Subcutaneous adipose tissue (tissue), 4 donors: ENCODE data around the gene DLGAP3. TPM values are rescaled to one million over a fixed set of nuclear protein-coding genes. Genes with fewer than 3 reads are reported as not detected.

Experiments
- CTCF ChIP-seq: fragments of 450-650 bp; IDR thresholded peaks from one replicate; pipeline ENCODE4 v1.5.1; 2016; ENCODE audit warnings: low read depth, mild to moderate bottlenecking, control low read depth, antibody characterized with exemption, moderate library complexity
- total RNA-seq, 4 donors: library from RNA; depleted of rRNA; stranded (reverse); fragments of >200 nt; gene quantifications; one replicate each; pipeline ENCODE4 v1.1.0, GENCODE V29; 2016

DLGAP3 gene
- total RNA-seq, 4 donors from 2014 or later = 0.17 TPM; not detected in 3

GRCh38 chr1:34884536-34884935, 44.9 kb downstream of the DLGAP3 start:
- TF ChIP-seq CTCF = no peak

GRCh38 chr1:34879230-34879629, 50.2 kb downstream of the DLGAP3 start:
- no peak for TF ChIP-seq CTCF

GRCh38 chr1:34876406-34876805, 53.0 kb downstream of the DLGAP3 start:
- TF ChIP-seq CTCF = no peak

GRCh38 chr1:34874296-34874952, 55.0 kb downstream of the DLGAP3 start:
- no peak for TF ChIP-seq CTCF

- TF ChIP-seq CTCF = no peak
These were observed 57.3 kb downstream of the DLGAP3 start for GRCh38 chr1:34872133-34872503.

DNA sequence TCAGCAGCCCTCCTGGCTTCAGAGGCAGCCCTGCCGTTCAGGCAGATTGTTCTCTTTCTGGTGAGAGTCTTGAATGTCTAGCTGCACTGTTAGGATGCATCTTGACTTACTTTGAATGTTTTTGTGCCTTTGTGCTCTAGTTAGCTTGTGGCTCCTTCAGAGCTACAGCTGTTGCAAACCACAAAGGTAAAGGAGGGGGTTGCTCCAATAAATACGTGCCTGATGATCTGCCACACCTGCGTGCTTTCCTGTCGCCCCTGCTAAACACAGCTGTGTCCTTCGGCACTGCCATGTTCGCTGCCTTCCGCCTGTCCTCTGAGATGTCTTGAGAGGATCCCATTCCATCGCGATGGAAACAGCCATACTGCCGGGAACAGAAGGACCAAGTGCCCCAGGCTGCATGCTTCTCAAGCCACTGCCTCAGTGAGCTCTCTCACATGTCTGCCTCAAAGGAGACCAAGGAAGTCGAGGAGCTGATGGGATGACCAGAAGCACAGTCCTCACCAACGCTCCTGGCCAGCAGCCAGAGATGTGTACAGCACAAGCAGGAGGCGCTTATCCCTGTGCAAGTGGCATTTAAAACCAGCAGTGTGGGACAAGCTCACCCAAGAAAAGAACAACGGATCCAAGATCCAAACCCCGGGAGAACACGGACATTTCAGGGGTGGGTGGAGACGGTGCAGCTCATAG, 57.9 kb downstream of the DLGAP3 start:
- no peak for TF ChIP-seq CTCF

DNA sequence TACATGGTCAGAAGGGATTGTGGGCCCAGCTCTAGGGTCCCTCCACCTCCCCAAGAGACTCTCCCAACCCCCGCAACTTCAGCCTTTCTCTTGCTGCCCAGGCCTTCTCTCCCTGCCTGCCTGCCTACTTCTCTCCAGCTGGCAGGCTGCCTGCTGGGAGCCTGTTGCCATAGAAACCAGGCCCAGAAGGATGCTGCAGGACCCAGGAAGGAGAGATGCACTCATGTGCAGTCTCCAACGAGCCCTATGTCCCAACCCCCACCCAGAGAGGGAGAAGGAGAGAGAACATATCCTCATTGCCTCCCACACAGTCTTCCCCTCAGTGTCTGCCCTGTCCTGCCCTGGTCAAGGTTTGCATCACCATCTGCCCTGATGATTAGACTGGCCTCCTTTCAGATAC, 59.1 kb downstream of the DLGAP3 start:
- no peak for TF ChIP-seq CTCF
